H1 (cell line): ENCODE results near the gene COL4A1. TPM values are rescaled to one million over a fixed set of nuclear protein-coding genes. Genes with fewer than 3 reads are reported as not detected.

Experiments used
- CTCF ChIA-PET: fragments of 300-600 bp; sonication (Branson Sonifier 250); formaldehyde crosslinking; loops from one replicate; lab custom pipeline; 2021; ENCODE audit not compliant: partially characterized antibody; lab: Charles Lee
- POLR2A ChIA-PET: fragments of 300-600 bp; sonication (Branson Sonifier 250); formaldehyde crosslinking; loops from one replicate; lab custom pipeline; 2021; ENCODE audit warnings: inconsistent platforms; ENCODE audit not compliant: partially characterized antibody; lab: Charles Lee
- DNase-seq, 2 experiments: peaks; one replicate each; pipeline versions ENCODE4 v3.0.0 to v3.0.0-alpha.2; 2010 to 2022; ENCODE audit warnings: low spot score in 2 of 2, low read depth in 1 of 2, mixed read lengths in 1 of 2
- FAIRE-seq: peaks from 2 replicates; lab custom pipeline; 2011; peaks lifted over from hg19 to GRCh38; lab: Jason Lieb, UNC
- H2AFZ ChIP-seq: 2 replicates; pipeline ENCODE4 v1.8.1; 2012; ENCODE audit warnings: low read length, inconsistent platforms
- H2AK5ac ChIP-seq: 2 replicates; pipeline ENCODE4 v1.6.1; 2013; ENCODE audit warnings: low read depth, low read length
- H2BK120ac ChIP-seq: replicated peaks from 2 replicates; pipeline ENCODE3; 2013; ENCODE audit warnings: low read depth, low read length, inconsistent platforms
- H2BK12ac ChIP-seq: 2 replicates; pipeline ENCODE4 v1.6.1; 2013; ENCODE audit warnings: low read depth, low read length
- H2BK15ac ChIP-seq: 2 replicates; pipeline ENCODE4 v1.6.1; 2013; ENCODE audit warnings: low read length
- H2BK20ac ChIP-seq: 2 replicates; pipeline ENCODE4 v1.6.1; 2013; ENCODE audit warnings: low read length
- H2BK5ac ChIP-seq: 2 replicates; pipeline ENCODE4 v1.6.1; 2013; ENCODE audit warnings: low read depth, low read length
- H3K14ac ChIP-seq: 2 replicates; pipeline ENCODE4 v1.6.1; 2013; ENCODE audit warnings: inconsistent platforms; ENCODE audit not compliant: insufficient read length
- H3K18ac ChIP-seq: 2 replicates; pipeline ENCODE4 v1.6.1; 2013; ENCODE audit warnings: low read length; ENCODE audit errors: extremely low read depth
- H3K23ac ChIP-seq: 2 replicates; pipeline ENCODE4 v1.6.1; 2013; ENCODE audit warnings: inconsistent platforms; ENCODE audit not compliant: insufficient read length
- H3K23me2 ChIP-seq: 2 replicates; pipeline ENCODE4 v1.6.1; 2013; ENCODE audit warnings: low read depth, low read length
- H3K27ac ChIP-seq: 2 replicates; pipeline ENCODE4 v1.6.1; 2011; ENCODE audit warnings: low read depth, low read length, inconsistent platforms
- H3K27me3 ChIP-seq, 4 experiments: replicated peaks in 1 of 4; 1 replicate in 1 of 4; 2 replicates in 3 of 4; pipeline versions ENCODE4 v1.6.1 to v1.8.1; 2011 to 2013; ENCODE audit warnings: low read length in 3 of 4, mild to moderate bottlenecking in 3 of 4, inconsistent platforms in 2 of 4, mixed read lengths in 2 of 4, moderate library complexity in 1 of 4; ENCODE audit not compliant: control insufficient read depth in 3 of 4, insufficient read depth in 3 of 4; ENCODE audit errors: extremely low read depth in 1 of 4
- H3K36me3 ChIP-seq, 4 experiments: 2 replicates each; pipeline versions ENCODE4 v1.6.1 to v1.8.1; 2011 to 2013; ENCODE audit warnings: mild to moderate bottlenecking in 4 of 4, low read length in 3 of 4, moderate library complexity in 2 of 4, control low read depth in 1 of 4, inconsistent platforms in 1 of 4; ENCODE audit not compliant: insufficient read depth in 4 of 4, control insufficient read depth in 2 of 4
- H3K4ac ChIP-seq: replicated peaks from 2 replicates; pipeline ENCODE3; 2013; ENCODE audit warnings: low read length, low read depth, mixed read lengths, inconsistent platforms; ENCODE audit not compliant: insufficient read length
- H3K4me1 ChIP-seq, 4 experiments: replicated peaks in 1 of 4; 1 replicate in 1 of 4; 2 replicates in 3 of 4; pipeline versions ENCODE4 v1.6.1 to v1.8.1; 2011 to 2013; ENCODE audit warnings: low read length in 3 of 4, inconsistent platforms in 2 of 4, mixed read lengths in 1 of 4; ENCODE audit not compliant: insufficient read depth in 4 of 4, control insufficient read depth in 3 of 4
- H3K4me2 ChIP-seq, 2 experiments: 2 replicates each; pipeline versions ENCODE4 v1.6.1 to v1.8.1; 2011 to 2013; ENCODE audit warnings: low read depth in 2 of 2, low read length in 2 of 2, control low read depth in 1 of 2, inconsistent platforms in 1 of 2, mild to moderate bottlenecking in 1 of 2; ENCODE audit not compliant: insufficient read depth in 1 of 2
- H3K4me3 ChIP-seq, 4 experiments: fragments of 200-600, 300-600 bp in 1 of 4; sonication (generic), shearing (Covaris generic), sonication (Bioruptor Twin) in 1 of 4; 2 replicates each; pipeline versions ENCODE4 v1.5.1 to v1.8.1; 2011 to 2016; ENCODE audit warnings: low read length in 4 of 4, low read depth in 3 of 4, control low read depth in 2 of 4, inconsistent platforms in 2 of 4, mild to moderate bottlenecking in 2 of 4, mixed read lengths in 1 of 4, moderate library complexity in 1 of 4; ENCODE audit not compliant: insufficient read depth in 2 of 4; ENCODE audit errors: extremely low read depth in 1 of 4
- H3K56ac ChIP-seq: replicated peaks from 2 replicates; pipeline ENCODE3; 2013; ENCODE audit warnings: low read depth, mild to moderate bottlenecking, mixed read lengths, low read length, inconsistent platforms; ENCODE audit not compliant: insufficient read length
- H3K79me1 ChIP-seq: 2 replicates; pipeline ENCODE4 v1.6.1; 2013; ENCODE audit warnings: low read depth, low read length, control low read depth
- H3K79me2 ChIP-seq, 2 experiments: 2 replicates each; pipeline versions ENCODE4 v1.6.1 to v1.8.1; 2012 to 2013; ENCODE audit warnings: low read length in 2 of 2, mild to moderate bottlenecking in 2 of 2, inconsistent platforms in 1 of 2; ENCODE audit not compliant: insufficient read depth in 2 of 2, control insufficient read depth in 1 of 2
- H3K9ac ChIP-seq, 4 experiments: replicated peaks in 1 of 4; 1 replicate in 1 of 4; 2 replicates in 3 of 4; pipeline versions ENCODE4 v1.6.1 to v1.8.1; 2011 to 2013; ENCODE audit warnings: low read depth in 3 of 4, low read length in 3 of 4, control low read depth in 2 of 4, mild to moderate bottlenecking in 2 of 4, moderate library complexity in 2 of 4, inconsistent platforms in 1 of 4; ENCODE audit errors: extremely low read depth in 1 of 4
- H3K9me3 ChIP-seq, 2 experiments: 2 replicates each; pipeline versions ENCODE4 v1.6.1 to v1.8.1; 2012 to 2013; ENCODE audit warnings: mild to moderate bottlenecking in 2 of 2, moderate library complexity in 2 of 2, control low read depth in 1 of 2, inconsistent platforms in 1 of 2, low read depth in 1 of 2, low read length in 1 of 2, mixed read lengths in 1 of 2; ENCODE audit not compliant: insufficient read depth in 2 of 2
- H4K20me1 ChIP-seq, 2 experiments: replicated peaks in 1 of 2; 2 replicates each; pipeline versions ENCODE3 to v1.8.1; 2011 to 2013; ENCODE audit warnings: inconsistent platforms in 2 of 2, low read length in 2 of 2, mild to moderate bottlenecking in 1 of 2; ENCODE audit not compliant: insufficient read depth in 2 of 2, control insufficient read depth in 1 of 2
- H4K5ac ChIP-seq: 2 replicates; pipeline ENCODE4 v1.6.1; 2013; ENCODE audit warnings: low read length, low read depth, mixed read lengths, inconsistent platforms; ENCODE audit not compliant: insufficient read length
- H4K8ac ChIP-seq: 2 replicates; pipeline ENCODE4 v1.8.0; 2013; ENCODE audit warnings: mild to moderate bottlenecking, moderate library complexity, low read length, inconsistent platforms; ENCODE audit not compliant: insufficient read depth; ENCODE audit errors: extremely low read depth
- H4K91ac ChIP-seq: replicated peaks from 2 replicates; pipeline ENCODE3; 2013; ENCODE audit warnings: low read length, mixed read lengths, inconsistent platforms; ENCODE audit not compliant: insufficient read length
- CBX8 ChIP-seq: fragments of 300-800, 300-1000 bp; sonication (generic); IDR thresholded peaks from 2 replicates; pipeline ENCODE4 v1.7.1; 2016; ENCODE audit warnings: low read depth, low read length, borderline replicate concordance
- RXRA ChIP-seq: IDR thresholded peaks from 2 replicates; pipeline ENCODE4 v1.6.1; 2011; ENCODE audit warnings: low read depth, mild to moderate bottlenecking, low read length, moderate library complexity; ENCODE audit not compliant: insufficient read depth
- USF2 ChIP-seq: IDR thresholded peaks from 2 replicates; pipeline ENCODE4 v1.6.1; 2011; ENCODE audit warnings: low read length, improper control_type of control experiment
- YY1 ChIP-seq: IDR thresholded peaks from 2 replicates; pipeline ENCODE4 v1.6.1; 2011; ENCODE audit warnings: low read depth, mild to moderate bottlenecking, low read length
- WGBS, 2 experiments: shearing (Covaris generic) in 1 of 2; methylation state at CpG; one replicate each; pipeline versions ENCODE4 v1.1.6 to v1.1.7; 2013 to 2015; ENCODE audit warnings: low lambda C conversion rate in 2 of 2, mixed read lengths in 2 of 2, inconsistent platforms in 1 of 2, low coverage in 1 of 2, missing lambda C conversion rate in 1 of 2; ENCODE audit not compliant: insufficient replicate concordance in 2 of 2, insufficient coverage in 1 of 2, insufficient read length in 1 of 2; ENCODE audit errors: extremely low coverage in 1 of 2, missing lambda C conversion rate in 1 of 2; 5-methylcytosine and 5-hydroxymethylcytosine counted together
- polyA plus RNA-seq, 7 experiments: library from polyadenylated mRNA; depleted of rRNA in 3 of 7; stranded (reverse) in 5 of 7; unstranded in 2 of 7; fragments of >200 nt in 5 of 7; fragments of 200-250 nt in 2 of 7; gene quantifications; 1 replicate in 5 of 7; 2 replicates in 1 of 7; 4 replicates in 1 of 7; pipeline versions ENCODE4 v1.2.1 to v1.2.3, GENCODE V29; 2011 to 2013; ENCODE audit warnings: missing spikeins in 2 of 7, mixed read lengths in 2 of 7
- total RNA-seq: library from RNA; stranded (reverse); fragmentation: NEBNext Ultra II Directional; extraction: Animal tissue kit (Norgen Biotek cat#: 25700); gene quantifications from 2 replicates; pipeline ENCODE4 v1.2.1, GENCODE V29; 2021

The COL4A1 gene
- total and polyA plus RNA-seq, 2 of the 8 experiments (the other 6 are each of a cell fraction or from before 2014, with no cell fraction given), result 30.7 to 82.0 TPM

DNA sequence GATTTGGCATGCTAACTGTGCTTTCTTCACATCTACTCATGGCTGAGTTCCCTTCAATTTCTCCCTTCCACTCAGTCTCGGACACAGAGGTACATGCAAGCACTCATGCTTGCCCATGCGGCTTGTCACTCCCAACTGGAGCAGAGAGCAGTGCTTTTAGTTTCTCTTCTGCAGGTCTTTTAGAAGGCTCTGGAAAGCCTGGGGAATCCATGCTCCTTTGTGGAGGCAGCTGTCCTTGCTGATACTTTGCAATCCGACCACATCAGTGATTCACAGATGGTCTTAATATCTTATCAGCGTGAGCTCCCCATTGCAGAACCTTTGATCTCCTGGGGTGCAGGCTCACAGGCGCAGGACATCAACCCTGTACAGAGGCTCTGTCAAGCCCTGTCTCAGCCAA is 203.9 kb downstream of the COL4A1 start:
- H2BK5ac ChIP-seq, result no peak overlapping the region
- no peak overlapping the region for H3K23ac ChIP-seq
- H3K23me2 ChIP-seq, result no peaks in the 10 kb centered on the region
- H3K14ac ChIP-seq, result no peak overlapping the region
- no peak overlapping the region for H3K27ac ChIP-seq
- DNase-seq, result no peak
- TF ChIP-seq USF2 (no peak), CBX8 (no peak), YY1 (no peak), RXRA (no peak)
- no peak for FAIRE-seq
- H3K4me1 ChIP-seq, result no peaks in the 10 kb centered on the region
- no peaks in the 10 kb centered on the region for H4K20me1 ChIP-seq
- no peak overlapping the region for H2BK120ac ChIP-seq
- H3K18ac ChIP-seq, result no peak overlapping the region
- H4K8ac ChIP-seq, result no peak overlapping the region
- H3K9me3 ChIP-seq, result peaks cover 6 to 12% of the 10 kb centered on the region in 2 experiments; a peak in 3 of 4 replicates
- H2AK5ac ChIP-seq, result no peak overlapping the region
- 94% methylated on average over 5 of the region's 5 CpGs; no CpG with 5 or more reads in 1 of the 2 experiments for WGBS, 2 experiments
- no peaks in the 10 kb centered on the region for H3K36me3 ChIP-seq
- H4K91ac ChIP-seq, result no peak overlapping the region
- no peak overlapping the region for H3K4me2 ChIP-seq
- no peak overlapping the region for H3K4me3 ChIP-seq
- H3K9ac ChIP-seq, result no peak overlapping the region
- no peaks in the 10 kb centered on the region for H3K79me1 ChIP-seq
- H2AFZ ChIP-seq, result no peak overlapping the region
- H3K79me2 ChIP-seq, result no peaks in the 10 kb centered on the region
- no peak overlapping the region for H3K56ac ChIP-seq
- no peak overlapping the region for H2BK20ac ChIP-seq
- CTCF ChIA-PET, result interaction anchor here (0.5 to 5.8 kb wide), 5 partner anchors 10 to 1610 kb away, joined by 3 to 32 read pairs (median 5); no protein-coding TSS in a partner anchor
- no peaks in the 10 kb centered on the region for H3K27me3 ChIP-seq
- no peak overlapping the region for H3K4ac ChIP-seq
- H2BK15ac ChIP-seq, result no peak overlapping the region
- no peak overlapping the region for H2BK12ac ChIP-seq
- no peak overlapping the region for H4K5ac ChIP-seq
- POLR2A ChIA-PET, result no interaction called here
